HCT116 (cell line): Measurements from ENCODE around the gene FAM227B. TPM values are rescaled to one million over a fixed set of nuclear protein-coding genes. Genes with fewer than 3 reads are reported as not detected.

ENCODE experiments used
- ATAC-seq: fragments of 200-7000 bp; cut with Tn5 transposase; 2 replicates; pipeline ENCODE4 v1.9.1; 2020; ENCODE audit warnings: mild to moderate bottlenecking, moderate library complexity
- BruUV-seq: library from RNA; stranded (reverse); fragments of 400-500 nt; replicated peaks from 2 replicates; lab custom pipeline; 2021; lab: Mats Ljungman, UMichigan
- CTCF ChIA-PET: fragments of 300-600 bp; sonication (Branson Sonifier 250); formaldehyde crosslinking; loops from one replicate; lab custom pipeline; 2021; ENCODE audit warnings: antibody characterized with exemption; lab: Charles Lee
- POLR2A ChIA-PET: fragments of 300-600, 350-600 bp; sonication (Branson Sonifier 250); formaldehyde crosslinking; loops from one replicate; lab custom pipeline; 2021; ENCODE audit warnings: antibody characterized with exemption; lab: Charles Lee
- RAD21 ChIA-PET, 2 experiments: fragments of 300-600 bp; sonication (Branson Sonifier 250); formaldehyde crosslinking; loops; one replicate each; lab custom pipeline; 2023; ENCODE audit warnings: low total read pairs in 2 of 2; ENCODE audit not compliant: uncharacterized antibody in 2 of 2, unreplicated experiment in 2 of 2, low non-redundant PET in 1 of 2; lab: Charles Lee
- DNase-seq: peaks from one replicate; pipeline ENCODE4 v3.0.0-alpha.2; 2010; ENCODE audit warnings: low read depth, low spot score
- H2AFZ ChIP-seq: fragments of 200-600 bp; shearing (Covaris generic), sonication (generic); 2 replicates; pipeline ENCODE4 v1.6.1; 2017; ENCODE audit warnings: low read depth, mixed run types, mixed read lengths, antibody characterized with exemption, low read length; ENCODE audit not compliant: poor library complexity, severe bottlenecking
- H3K27ac ChIP-seq: 2 replicates; pipeline ENCODE4 v1.5.1; 2012; ENCODE audit warnings: low read depth, low read length
- H3K27me3 ChIP-seq: fragments of 200-600 bp; sonication (generic); 2 replicates; pipeline ENCODE4 v1.6.1; 2016; ENCODE audit warnings: mixed run types, low read length, mixed read lengths; ENCODE audit not compliant: insufficient read depth
- H3K36me3 ChIP-seq, 2 experiments: fragments of 200-500 bp in 1 of 2; fragments of 200-600 bp in 1 of 2; sonication (Bioruptor generic) in 1 of 2; sonication (generic) in 1 of 2; 2 replicates each; pipeline versions ENCODE4 v1.5.1 to v1.6.1; 2014 to 2016; ENCODE audit warnings: low read length in 2 of 2, inconsistent platforms in 1 of 2, mixed read lengths in 1 of 2, mixed run types in 1 of 2; ENCODE audit not compliant: insufficient read depth in 2 of 2, control insufficient read depth in 1 of 2
- H3K4me1 ChIP-seq, 2 experiments: fragments of 200-600 bp in 1 of 2; sonication (generic) in 1 of 2; 2 replicates each; pipeline versions ENCODE4 v1.5.1 to v1.6.1; 2012 to 2017; ENCODE audit warnings: low read length in 2 of 2, inconsistent platforms in 1 of 2, mild to moderate bottlenecking in 1 of 2, mixed read lengths in 1 of 2, mixed run types in 1 of 2, moderate library complexity in 1 of 2; ENCODE audit not compliant: insufficient read depth in 2 of 2, control insufficient read depth in 1 of 2
- H3K4me2 ChIP-seq: fragments of 200-600 bp; sonication (generic); 2 replicates; pipeline ENCODE4 v1.6.1; 2017; ENCODE audit warnings: mixed run types, low read length, mixed read lengths
- H3K4me3 ChIP-seq, 2 experiments: fragments of 200-600 bp in 1 of 2; sonication (generic) in 1 of 2; replicated peaks in 1 of 2; 2 replicates each; pipeline ENCODE4 v1.5.1; 2011 to 2016; ENCODE audit warnings: low read length in 2 of 2, control low read depth in 1 of 2, low read depth in 1 of 2, mild to moderate bottlenecking in 1 of 2, mixed read lengths in 1 of 2, mixed run types in 1 of 2
- H3K79me2 ChIP-seq: fragments of 200-600 bp; sonication (generic); 2 replicates; pipeline ENCODE4 v1.6.1; 2017; ENCODE audit warnings: mild to moderate bottlenecking, mixed run types, low read length, moderate library complexity, mixed read lengths; ENCODE audit not compliant: insufficient read depth
- H3K9ac ChIP-seq: fragments of 200-600 bp; sonication (generic); 2 replicates; pipeline ENCODE4 v1.6.1; 2016; ENCODE audit warnings: low read length, mixed read lengths
- H3K9me2 ChIP-seq: fragments of 200-600 bp; sonication (generic), shearing (Covaris generic); 2 replicates; pipeline ENCODE4 v1.6.1; 2017; ENCODE audit warnings: mixed run types, mild to moderate bottlenecking, moderate library complexity; ENCODE audit not compliant: insufficient read depth
- H3K9me3 ChIP-seq, 2 experiments: fragments of 200-500 bp in 1 of 2; fragments of 200-600 bp in 1 of 2; sonication (Bioruptor generic) in 1 of 2; sonication (generic) in 1 of 2; 2 replicates each; pipeline ENCODE4 v1.6.1; 2014 to 2017; ENCODE audit warnings: low read length in 2 of 2, mixed read lengths in 2 of 2, inconsistent platforms in 1 of 2, low read depth in 1 of 2, mild to moderate bottlenecking in 1 of 2, mixed run types in 1 of 2, moderate library complexity in 1 of 2; ENCODE audit not compliant: control insufficient read depth in 1 of 2, insufficient read depth in 1 of 2
- H4K20me1 ChIP-seq: fragments of 200-600 bp; sonication (generic), shearing (Covaris generic); 2 replicates; pipeline ENCODE4 v1.6.1; 2017; ENCODE audit warnings: mixed run types, mild to moderate bottlenecking, moderate library complexity; ENCODE audit not compliant: insufficient read depth
- CBX3 ChIP-seq: IDR thresholded peaks from 2 replicates; pipeline ENCODE4 v1.6.1; 2012; ENCODE audit warnings: low read depth
- FOSL1 ChIP-seq: IDR thresholded peaks from 2 replicates; pipeline ENCODE4 v1.6.1; 2012; ENCODE audit warnings: low read depth
- SIN3A ChIP-seq: IDR thresholded peaks from 2 replicates; pipeline ENCODE4 v1.6.1; 2012; ENCODE audit warnings: low read depth
- SP1 ChIP-seq: IDR thresholded peaks from 2 replicates; pipeline ENCODE4 v1.6.1; 2012; ENCODE audit warnings: low read depth
- TCF7L2 ChIP-seq: IDR thresholded peaks from 2 replicates; pipeline ENCODE4 v1.7.0; 2011; ENCODE audit warnings: borderline replicate concordance, inconsistent platforms; ENCODE audit not compliant: insufficient read depth, insufficient read length; ENCODE audit errors: extremely low read depth
- ZNF274 ChIP-seq: fragments of 200-500 bp; sonication (Bioruptor generic); IDR thresholded peaks from 2 replicates; pipeline ENCODE4 v1.6.1; 2014; ENCODE audit warnings: mild to moderate bottlenecking, low read depth, low read length, inconsistent platforms
- intact Hi-C: fragments of 100-400 bp; cut with micrococcal nuclease; formaldehyde crosslinking; loops from 2 replicates; pipeline ENCODE4 v1.10.0; 2022
- total RNA-seq: library from RNA; stranded (reverse); gene quantifications from one replicate; pipeline ENCODE4 v1.2.1, GENCODE V29; 2021; ENCODE audit not compliant: unreplicated experiment
- TF ChIP-seq, protein P1 (sequence below): IDR thresholded peaks from 2 replicates; pipeline ENCODE4 v1.6.1; 2011; ENCODE audit warnings: mild to moderate bottlenecking, low read length, moderate library complexity; ENCODE audit not compliant: insufficient replicate concordance; ENCODE audit errors: extremely low read depth
- TF ChIP-seq, protein P2 (sequence below): IDR thresholded peaks from 2 replicates; pipeline ENCODE4 v1.6.1; 2012
- TF ChIP-seq, protein P3 (sequence below): IDR thresholded peaks from 2 replicates; pipeline ENCODE4 v1.6.1; 2012

FAM227B gene
- total RNA-seq, 1 experiment from 2014 or later: 6.9 TPM

DNA sequence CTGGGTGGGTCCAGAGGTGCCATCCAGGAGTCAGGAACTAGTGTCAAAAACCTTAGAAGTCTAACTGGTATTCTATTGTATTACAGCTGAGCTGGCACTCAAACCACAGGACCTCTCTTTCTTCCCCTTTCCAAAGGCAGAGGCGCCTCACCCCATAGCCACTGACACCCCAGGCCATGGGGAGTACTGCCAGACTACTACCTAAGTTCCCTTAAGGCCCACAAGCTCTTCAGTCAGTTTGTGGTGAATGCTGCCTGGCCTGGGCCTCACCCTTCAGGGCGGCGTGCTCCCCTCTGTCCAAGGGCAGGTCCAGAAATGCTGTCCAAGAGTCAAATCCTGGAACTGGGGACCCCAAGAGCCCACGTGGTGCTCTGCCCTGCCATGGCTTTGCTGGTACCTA is 240.6 kb downstream of the FAM227B start:
- no peak overlapping the region for H3K27ac ChIP-seq
- no peak overlapping the region for H2AFZ ChIP-seq
- BruUV-seq: no TSS peak
- no peaks in the 10 kb centered on the region for H4K20me1 ChIP-seq
- TF ChIP-seq SIN3A (no peak), SP1 (no peak)
- TF ChIP-seq, protein P1, sequence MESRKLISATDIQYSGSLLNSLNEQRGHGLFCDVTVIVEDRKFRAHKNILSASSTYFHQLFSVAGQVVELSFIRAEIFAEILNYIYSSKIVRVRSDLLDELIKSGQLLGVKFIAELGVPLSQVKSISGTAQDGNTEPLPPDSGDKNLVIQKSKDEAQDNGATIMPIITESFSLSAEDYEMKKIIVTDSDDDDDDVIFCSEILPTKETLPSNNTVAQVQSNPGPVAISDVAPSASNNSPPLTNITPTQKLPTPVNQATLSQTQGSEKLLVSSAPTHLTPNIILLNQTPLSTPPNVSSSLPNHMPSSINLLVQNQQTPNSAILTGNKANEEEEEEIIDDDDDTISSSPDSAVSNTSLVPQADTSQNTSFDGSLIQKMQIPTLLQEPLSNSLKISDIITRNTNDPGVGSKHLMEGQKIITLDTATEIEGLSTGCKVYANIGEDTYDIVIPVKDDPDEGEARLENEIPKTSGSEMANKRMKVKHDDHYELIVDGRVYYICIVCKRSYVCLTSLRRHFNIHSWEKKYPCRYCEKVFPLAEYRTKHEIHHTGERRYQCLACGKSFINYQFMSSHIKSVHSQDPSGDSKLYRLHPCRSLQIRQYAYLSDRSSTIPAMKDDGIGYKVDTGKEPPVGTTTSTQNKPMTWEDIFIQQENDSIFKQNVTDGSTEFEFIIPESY: no peak
- TF ChIP-seq, protein P2, sequence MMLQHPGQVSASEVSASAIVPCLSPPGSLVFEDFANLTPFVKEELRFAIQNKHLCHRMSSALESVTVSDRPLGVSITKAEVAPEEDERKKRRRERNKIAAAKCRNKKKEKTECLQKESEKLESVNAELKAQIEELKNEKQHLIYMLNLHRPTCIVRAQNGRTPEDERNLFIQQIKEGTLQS: no peak
- H3K79me2 ChIP-seq: no peaks in the 10 kb centered on the region
- H3K4me3 ChIP-seq: no peak overlapping the region
- H3K9ac ChIP-seq: no peak overlapping the region
- CTCF ChIA-PET: no interaction called here
- intact Hi-C loops: no loop called here
- ATAC-seq (no peak), DNase-seq (no peak)
- RAD21 ChIA-PET: no interaction called here
- POLR2A ChIA-PET: no interaction called here
- no peak overlapping the region for H3K4me2 ChIP-seq
- H3K36me3 ChIP-seq: no peaks in the 10 kb centered on the region
- no peaks in the 10 kb centered on the region for H3K9me3 ChIP-seq
- no peaks in the 10 kb centered on the region for H3K9me2 ChIP-seq
- no peaks in the 10 kb centered on the region for H3K4me1 ChIP-seq
- H3K27me3 ChIP-seq: no peaks in the 10 kb centered on the region

DNA sequence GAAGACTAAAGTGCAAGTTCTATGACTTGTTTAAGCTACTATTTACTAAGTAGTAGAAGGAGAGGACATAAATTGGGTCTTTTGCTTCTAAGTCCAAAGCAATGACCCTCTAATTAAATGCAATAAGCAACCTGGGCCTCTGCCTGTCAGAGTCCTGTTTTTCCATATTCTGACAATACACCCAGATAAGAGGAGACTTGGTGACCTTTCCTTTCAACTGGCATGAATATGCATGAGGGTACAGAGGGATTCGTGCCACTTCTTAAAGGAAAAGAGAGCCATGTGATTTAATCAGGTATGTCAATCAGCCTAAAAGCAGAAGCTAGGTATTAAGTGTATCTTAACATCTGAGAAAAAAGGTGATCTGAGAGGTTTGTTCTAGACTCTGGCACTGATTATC is 248.3 kb downstream of the FAM227B start:
- intact Hi-C loops: no loop called here
- Histone ChIP-seq H3K4me1 (no peaks in the 10 kb centered on the region), H3K36me3 (no peaks in the 10 kb centered on the region), H3K9ac (no peak overlapping the region), H3K9me2 (no peaks in the 10 kb centered on the region), H3K4me2 (no peak overlapping the region), H2AFZ (no peak overlapping the region), H3K9me3 (no peaks in the 10 kb centered on the region), H3K27ac (no peak overlapping the region), H3K4me3 (no peak overlapping the region), H3K79me2 (no peaks in the 10 kb centered on the region), H3K27me3 (no peaks in the 10 kb centered on the region), H4K20me1 (no peaks in the 10 kb centered on the region)
- TF ChIP-seq, protein P3, sequence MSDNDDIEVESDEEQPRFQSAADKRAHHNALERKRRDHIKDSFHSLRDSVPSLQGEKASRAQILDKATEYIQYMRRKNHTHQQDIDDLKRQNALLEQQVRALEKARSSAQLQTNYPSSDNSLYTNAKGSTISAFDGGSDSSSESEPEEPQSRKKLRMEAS: no peak
- TF ChIP-seq FOSL1: no peak
- no peak for TF ChIP-seq CBX3
- TF ChIP-seq ZNF274: no peak
- TF ChIP-seq TCF7L2: no peak
- CTCF ChIA-PET: no interaction called here
- POLR2A ChIA-PET: no interaction called here
- ATAC-seq: no peak
- RAD21 ChIA-PET: no interaction called here
- no peak for DNase-seq
- no TSS peak for BruUV-seq
